C4-2B (cell line): ENCODE results near the gene ATAT1.

Experiments used
- CTCF ChIP-seq: fragments of 450-650 bp; conservative IDR thresholded peaks from 2 replicates; pipeline ENCODE4 v1.5.1; 2017; ENCODE audit warnings: mild to moderate bottlenecking
- ZFX ChIP-seq: fragments of 450-650 bp; IDR thresholded peaks from 2 replicates; pipeline ENCODE4 v1.6.1; 2017

GRCh38 chr6:30592287-30592686 lies 34.4 kb upstream of the ATAT1 start:
- TF ChIP-seq CTCF: no peak
- no peak for TF ChIP-seq ZFX
